ENCODE results near the gene CADM1. TPM values are rescaled to one million over a fixed set of nuclear protein-coding genes. Genes with fewer than 3 reads are reported as not detected.

The CADM1 gene
- total and polyA plus RNA-seq, 2 donors from 2014 or later, result 24.0 to 33.5 TPM

GRCh38 chr11:115255006-115255762 is 249.0 kb downstream of the CADM1 start:
- TF ChIP-seq CTCF (IDR thresholded peaks at IDR 0.05; ENCODE audit: borderline replicate concordance, extremely low read depth, insufficient read depth), result no peak
- FAIRE-seq (no peak), DNase-seq (no peak)
- Histone ChIP-seq H3K36me3 (ENCODE audit: control insufficient read depth in 2 of 3, insufficient read depth in 3 of 3, low read length in 3 of 3) (no peaks in the 10 kb centered on the region), H3K9ac (ENCODE audit: low read length in 3 of 3) (no peak overlapping the region), H3K9me3 (ENCODE audit: control insufficient read depth in 2 of 3, insufficient read depth in 1 of 3, low read length in 3 of 3) (no peaks in the 10 kb centered on the region), H3K27me3 (ENCODE audit: control insufficient read depth, insufficient read depth, low read length) (no peaks in the 10 kb centered on the region), H3K4me3 (ENCODE audit: low read length in 3 of 3) (no peak overlapping the region), H3K4me1 (ENCODE audit: control insufficient read depth in 2 of 3, insufficient read depth in 2 of 3, low read depth in 1 of 3, low read length in 3 of 3) (peaks cover 0 to 7% (median 0%) of the 10 kb centered on the region in 3 donors), H3K27ac (ENCODE audit: low read depth in 2 of 2, low read length in 2 of 2) (no peak overlapping the region)
- intact Hi-C loops (cut with DNase I), result no loop called here

- peaks cover 0 to 3% (median 0%) of the 10 kb centered on the region in 3 donors for H3K4me1 ChIP-seq (ENCODE audit: control insufficient read depth in 2 of 3, insufficient read depth in 2 of 3, low read depth in 1 of 3, low read length in 3 of 3)
- no peak overlapping the region for H3K4me3 ChIP-seq (ENCODE audit: low read length in 3 of 3)
- no peak overlapping the region for H3K9ac ChIP-seq (ENCODE audit: low read length in 3 of 3)
- no peaks in the 10 kb centered on the region for H3K9me3 ChIP-seq (ENCODE audit: control insufficient read depth in 2 of 3, insufficient read depth in 1 of 3, low read length in 3 of 3)
- intact Hi-C loops (cut with DNase I), result no loop called here
- no peaks in the 10 kb centered on the region for H3K36me3 ChIP-seq (ENCODE audit: control insufficient read depth in 2 of 3, insufficient read depth in 3 of 3, low read length in 3 of 3)
- DNase-seq (no peak), FAIRE-seq (no peak)
- no peak for TF ChIP-seq CTCF (IDR thresholded peaks at IDR 0.05; ENCODE audit: borderline replicate concordance, extremely low read depth, insufficient read depth)
- no peak overlapping the region for H3K27ac ChIP-seq (ENCODE audit: low read depth in 2 of 2, low read length in 2 of 2)
- H3K27me3 ChIP-seq (ENCODE audit: control insufficient read depth, insufficient read depth, low read length), result no peaks in the 10 kb centered on the region
These were observed 253.1 kb downstream of the CADM1 start for GRCh38 chr11:115251126-115251525.

- intact Hi-C loops (cut with DNase I), result no loop called here
- H3K36me3 ChIP-seq (ENCODE audit: control insufficient read depth in 2 of 3, insufficient read depth in 3 of 3, low read length in 3 of 3), result no peaks in the 10 kb centered on the region
- TF ChIP-seq CTCF (IDR thresholded peaks at IDR 0.05; ENCODE audit: borderline replicate concordance, extremely low read depth, insufficient read depth), result no peak
- H3K9me3 ChIP-seq (ENCODE audit: control insufficient read depth in 2 of 3, insufficient read depth in 1 of 3, low read length in 3 of 3), result no peaks in the 10 kb centered on the region
- FAIRE-seq, result no peak
- no peaks in the 10 kb centered on the region for H3K27me3 ChIP-seq (ENCODE audit: control insufficient read depth, insufficient read depth, low read length)
- H3K4me3 ChIP-seq (ENCODE audit: low read length in 3 of 3), result no peak overlapping the region
- no peak for DNase-seq
- H3K27ac ChIP-seq (ENCODE audit: low read depth in 2 of 2, low read length in 2 of 2), result no peak overlapping the region
- H3K4me1 ChIP-seq (ENCODE audit: control insufficient read depth in 2 of 3, insufficient read depth in 2 of 3, low read depth in 1 of 3, low read length in 3 of 3), result peaks cover 0 to 5% (median 0%) of the 10 kb centered on the region in 3 donors
- no peak overlapping the region for H3K9ac ChIP-seq (ENCODE audit: low read length in 3 of 3)
These were observed 255.1 kb downstream of the CADM1 start for GRCh38 chr11:115249061-115249578.
